ENCODE data around the gene NEAT1. TPM values are rescaled to one million over a fixed set of nuclear protein-coding genes. Genes with fewer than 3 reads are reported as not detected.
A peak's percentile ranks its signal among the peaks of the same experiment; 100 is the strongest.

Gene NEAT1
- total RNA-seq, 1 donor = 487 TPM

- peak overlapping the region; percentile 91 for H3K4me3 ChIP-seq (ENCODE audit: low read depth, low read length)
- TF ChIP-seq, protein P1, sequence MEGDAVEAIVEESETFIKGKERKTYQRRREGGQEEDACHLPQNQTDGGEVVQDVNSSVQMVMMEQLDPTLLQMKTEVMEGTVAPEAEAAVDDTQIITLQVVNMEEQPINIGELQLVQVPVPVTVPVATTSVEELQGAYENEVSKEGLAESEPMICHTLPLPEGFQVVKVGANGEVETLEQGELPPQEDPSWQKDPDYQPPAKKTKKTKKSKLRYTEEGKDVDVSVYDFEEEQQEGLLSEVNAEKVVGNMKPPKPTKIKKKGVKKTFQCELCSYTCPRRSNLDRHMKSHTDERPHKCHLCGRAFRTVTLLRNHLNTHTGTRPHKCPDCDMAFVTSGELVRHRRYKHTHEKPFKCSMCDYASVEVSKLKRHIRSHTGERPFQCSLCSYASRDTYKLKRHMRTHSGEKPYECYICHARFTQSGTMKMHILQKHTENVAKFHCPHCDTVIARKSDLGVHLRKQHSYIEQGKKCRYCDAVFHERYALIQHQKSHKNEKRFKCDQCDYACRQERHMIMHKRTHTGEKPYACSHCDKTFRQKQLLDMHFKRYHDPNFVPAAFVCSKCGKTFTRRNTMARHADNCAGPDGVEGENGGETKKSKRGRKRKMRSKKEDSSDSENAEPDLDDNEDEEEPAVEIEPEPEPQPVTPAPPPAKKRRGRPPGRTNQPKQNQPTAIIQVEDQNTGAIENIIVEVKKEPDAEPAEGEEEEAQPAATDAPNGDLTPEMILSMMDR (IDR thresholded peaks at IDR 0.05; ENCODE audit: insufficient read depth, low read depth, low read length) = no peak
- DNase-seq (ENCODE audit: low read depth) = peak; percentile 55
Measured at GRCh38 chr11:65424205-65425104, 1.9 kb downstream of the NEAT1 start.

GRCh38 chr11:65425105-65425970, 2.7 kb downstream of the NEAT1 start:
- peak; percentile 73 for DNase-seq (ENCODE audit: low read depth)
- TF ChIP-seq, protein P1 (IDR thresholded peaks at IDR 0.05; ENCODE audit: insufficient read depth, low read depth, low read length) = no peak

GRCh38 chr11:65425971-65426838, 3.6 kb downstream of the NEAT1 start:
- H3K4me3 ChIP-seq (ENCODE audit: low read depth, low read length) = peak overlapping the region; percentile 91
- DNase-seq (ENCODE audit: low read depth) = peak; percentile 88
- TF ChIP-seq, protein P1 (IDR thresholded peaks at IDR 0.05; ENCODE audit: insufficient read depth, low read depth, low read length) = no peak

More at GRCh38 chr11:65425105-65425970, 2.7 kb downstream of the NEAT1 start:
- peak overlapping the region; percentile 91 for H3K4me3 ChIP-seq (ENCODE audit: low read depth, low read length)

DNA sequence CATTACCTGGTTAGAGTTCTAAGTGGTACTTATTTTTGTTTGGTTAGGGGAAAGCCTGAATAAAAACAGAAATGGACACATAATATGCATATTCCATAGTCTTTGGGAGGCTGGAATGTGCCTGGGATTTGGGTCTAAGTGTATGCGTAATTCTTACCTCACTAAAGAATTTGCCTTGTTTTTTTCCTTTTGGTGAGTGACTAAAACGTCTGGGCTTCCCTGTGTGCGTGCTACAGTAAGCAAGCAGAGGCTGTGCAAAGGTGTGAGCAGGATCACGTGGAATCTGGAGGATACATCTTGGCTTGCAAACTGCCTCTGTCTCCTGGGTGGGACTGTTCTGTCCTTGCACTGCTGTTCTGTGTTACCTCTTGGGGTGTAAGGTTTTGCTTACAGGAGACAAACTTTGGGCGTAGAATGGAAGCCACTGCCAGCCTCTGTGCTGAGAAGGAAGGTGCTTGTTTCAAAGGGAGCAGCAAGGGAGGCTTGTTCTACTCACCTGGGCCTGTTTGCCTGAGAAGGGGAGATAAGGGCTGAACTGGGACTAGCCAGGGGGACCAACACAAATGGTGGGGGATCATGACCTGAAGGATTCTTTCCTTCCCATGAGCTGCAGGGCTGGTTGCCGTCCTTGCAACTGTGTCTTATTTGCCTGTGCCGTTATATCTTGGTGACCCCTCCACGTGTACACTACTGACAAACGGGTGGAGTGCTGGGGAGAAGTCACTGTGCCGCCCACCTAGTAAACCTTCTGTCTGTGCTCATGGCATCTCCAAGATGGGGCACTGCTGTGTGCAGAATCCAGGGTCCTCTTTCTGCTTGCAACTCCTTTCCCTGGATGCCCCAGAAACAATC, 4.5 kb downstream of the NEAT1 start:
- TF ChIP-seq, protein P1 (IDR thresholded peaks at IDR 0.05; ENCODE audit: insufficient read depth, low read depth, low read length) = no peak
- peak overlapping the region; percentile 91 for H3K4me3 ChIP-seq (ENCODE audit: low read depth, low read length)
- peak; percentile 84 for DNase-seq (ENCODE audit: low read depth)

DNA sequence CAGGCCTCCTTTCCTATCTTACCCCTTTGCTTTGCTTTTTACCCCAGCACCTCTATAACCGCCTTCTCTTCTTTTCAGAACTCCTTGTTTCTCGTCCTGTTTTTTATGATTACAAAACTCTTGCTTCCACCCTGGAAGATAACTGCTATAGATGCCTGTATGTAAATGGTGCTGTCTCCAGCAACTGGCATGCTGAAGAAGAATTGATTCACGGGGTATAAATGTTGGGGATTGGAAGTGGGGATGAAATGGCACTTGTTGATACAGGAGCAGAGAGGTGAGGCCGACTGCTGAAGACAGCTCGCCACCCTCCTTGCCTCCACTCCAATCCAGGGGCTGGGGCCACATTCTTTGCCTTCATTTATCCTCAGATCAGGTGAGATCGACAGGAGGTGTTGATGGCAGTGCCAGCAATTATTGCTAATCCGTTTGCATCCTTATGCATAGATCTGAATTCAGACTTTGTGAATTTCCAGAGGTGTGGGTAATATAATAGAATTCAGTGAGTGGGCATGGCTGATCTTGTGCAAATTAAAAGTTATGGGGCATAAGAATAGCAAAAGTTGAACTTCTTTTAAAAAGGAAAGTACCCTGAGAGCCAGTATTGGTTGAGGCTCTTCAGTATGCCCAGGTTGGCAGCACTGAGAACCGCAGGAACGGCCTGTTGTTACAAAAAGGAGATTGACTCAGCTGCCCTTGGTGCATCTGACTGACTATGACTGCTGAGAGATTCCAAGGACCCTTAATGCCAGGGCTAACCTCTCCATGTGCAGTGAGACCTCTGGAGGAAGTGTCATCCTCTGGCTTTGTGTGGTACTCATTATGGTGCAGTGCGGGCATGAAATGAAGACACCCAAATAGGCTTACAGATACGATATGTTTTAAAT, 5.3 kb downstream of the NEAT1 start:
- TF ChIP-seq, protein P1 (IDR thresholded peaks at IDR 0.05; ENCODE audit: insufficient read depth, low read depth, low read length) = no peak
- peak overlapping the region; percentile 91 for H3K4me3 ChIP-seq (ENCODE audit: low read depth, low read length)
- peak; percentile 85 for DNase-seq (ENCODE audit: low read depth)
